SK-N-DZ (cell line): ENCODE measurements around the gene TUBA3E.
A peak's percentile ranks its signal among the peaks of the same experiment; 100 is the strongest.
"Not testable (repeated sequence)": the region's sequence is repeated elsewhere in the genome, so short reads cannot be mapped to it uniquely, and the experiment has no call there.

Experiments
- DNase-seq: peaks from one replicate; pipeline ENCODE4 v3.0.0-alpha.2; 2015; ENCODE audit warnings: low spot score

Gene TUBA3E

DNA sequence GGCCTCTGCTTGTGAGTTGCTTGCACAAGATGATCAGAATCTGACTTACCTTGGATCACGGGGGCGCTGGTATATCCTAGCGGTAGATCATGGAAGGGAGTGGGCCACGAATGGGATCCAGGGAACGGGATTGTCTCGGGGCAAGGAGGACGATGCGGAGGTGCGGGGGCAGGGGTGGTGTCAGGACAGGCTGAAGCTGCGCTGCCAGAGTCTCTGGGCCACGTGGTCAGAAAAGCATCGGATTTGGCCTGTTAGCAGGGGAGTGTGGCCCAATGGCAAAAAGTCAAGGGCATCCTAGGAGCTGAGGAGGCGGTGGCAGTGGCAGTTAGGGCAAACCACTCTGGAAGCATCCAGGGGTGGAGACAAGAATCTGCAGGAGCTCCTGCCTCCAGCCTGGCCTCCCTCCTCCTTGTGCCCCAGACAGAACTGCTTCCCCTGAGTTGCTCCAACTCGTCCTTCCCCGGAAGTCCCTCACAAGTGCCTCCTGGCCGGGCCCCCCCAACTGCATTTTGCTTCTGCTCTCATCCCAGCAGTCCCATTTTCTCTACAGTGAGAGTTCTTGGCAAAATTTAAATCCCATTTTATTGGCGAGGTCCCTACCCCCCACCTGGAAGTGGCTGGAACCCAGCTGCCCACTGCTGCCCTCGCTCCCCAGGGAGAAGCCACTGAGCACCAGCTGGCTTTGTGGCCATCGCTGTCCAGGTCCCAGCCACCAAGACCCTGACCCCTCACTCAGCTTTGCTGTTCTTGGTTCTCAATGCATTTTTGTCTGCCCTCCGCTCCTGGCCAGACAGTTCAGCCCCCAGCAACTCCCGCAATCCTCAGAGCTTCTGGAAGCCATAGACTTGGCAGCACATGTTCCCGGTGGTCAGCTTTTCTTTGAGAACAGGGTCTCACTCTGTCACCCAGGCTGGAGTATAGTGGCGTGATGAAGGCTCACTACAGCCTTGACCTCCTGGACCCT, 47.8 kb downstream of the TUBA3E start:
- DNase-seq = no peak

DNA sequence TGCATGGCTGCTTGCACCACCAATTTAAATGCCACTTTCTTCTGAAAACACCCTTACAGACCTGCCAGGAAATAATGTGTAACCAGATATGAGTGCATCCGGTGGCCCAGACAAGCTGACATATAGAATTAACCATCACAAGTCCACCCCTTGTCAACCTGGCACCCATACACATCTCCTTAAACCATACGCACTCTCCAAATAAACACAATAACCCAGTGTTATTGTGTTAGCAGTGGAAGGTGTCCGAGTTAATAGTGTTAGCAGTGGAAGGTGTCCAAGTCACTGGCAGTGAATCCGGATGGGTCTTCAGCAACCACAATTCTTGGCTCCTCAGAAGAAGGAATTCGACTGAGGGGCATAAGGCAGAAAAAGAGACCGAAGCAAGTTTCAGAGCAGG, 49.7 kb downstream of the TUBA3E start:
- not testable (repeated sequence) for DNase-seq

DNA sequence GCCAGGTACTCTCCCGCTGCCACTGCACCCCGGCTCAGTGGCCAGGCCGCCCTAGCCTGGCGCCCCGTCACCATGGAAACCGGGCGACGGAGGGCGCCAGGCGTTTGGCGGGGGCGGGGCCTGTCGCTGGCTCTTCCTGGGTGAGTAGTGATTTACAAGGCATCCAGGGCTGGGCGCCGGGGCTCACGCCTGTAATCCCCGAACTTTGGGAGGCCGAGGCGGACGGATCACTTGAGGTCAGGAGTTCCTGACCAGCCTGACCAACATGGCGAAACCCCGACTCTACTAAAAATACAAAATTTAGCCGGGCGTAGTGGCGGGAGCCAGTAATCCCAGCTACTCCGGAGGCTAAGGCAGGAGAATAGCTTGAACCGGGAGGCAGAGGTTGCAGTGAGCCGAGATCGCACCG, 53.2 kb downstream of the TUBA3E start, which contains the start of gene CCDC74B:
Gene CCDC74B, minus strand, starts transcription at position 107 of the 409 bp plus-strand sequence. CDS start 116 bp downstream, outside the sequence.
- DNase-seq = peak; percentile 59

DNA sequence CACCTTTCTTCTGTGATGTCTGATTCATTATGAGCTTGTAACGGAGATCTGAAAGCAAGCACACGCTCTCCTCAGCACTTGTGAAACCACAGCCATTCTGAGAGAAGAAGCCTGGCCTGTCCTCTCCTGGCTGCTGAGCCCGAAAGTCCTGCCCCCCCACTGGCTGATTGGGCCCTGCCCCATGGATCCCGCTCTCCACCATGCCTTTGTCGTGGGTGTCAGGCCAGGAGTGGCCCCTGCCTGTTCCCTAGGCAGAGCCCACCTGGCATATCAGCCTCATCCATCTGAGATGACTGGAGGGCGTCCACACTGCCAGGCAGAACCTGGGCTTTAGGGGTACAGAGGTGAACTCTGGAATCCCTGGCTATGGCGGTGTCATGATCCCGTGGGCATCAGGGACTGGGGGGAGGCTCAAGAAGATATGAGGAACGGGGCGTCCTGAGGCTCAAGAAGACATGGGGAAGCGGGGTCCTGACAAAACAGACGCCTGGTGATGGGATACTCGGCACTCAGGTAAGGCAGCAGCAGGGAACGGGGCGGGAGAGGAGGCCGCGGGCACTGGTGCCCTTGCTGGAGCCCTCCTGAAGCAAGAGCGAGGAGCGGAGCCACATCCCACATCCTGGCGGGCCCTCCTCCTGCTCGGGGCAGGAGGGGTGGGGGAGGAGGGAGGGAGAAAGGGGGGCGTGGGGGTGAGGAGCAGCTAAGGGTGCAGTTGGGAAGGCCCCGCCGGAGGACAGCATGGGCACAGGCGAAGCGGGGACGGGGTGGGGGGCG, 54.8 kb downstream of the TUBA3E start:
- DNase-seq = not testable (repeated sequence)

- DNase-seq = not testable (repeated sequence)
Observed at GRCh38 chr2:130142396-130143265, 55.6 kb downstream of the TUBA3E start.
